Upper lobe of left lung (tissue), 6 donors: Measurements from ENCODE around the gene ACLY. TPM values are rescaled to one million over a fixed set of nuclear protein-coding genes. Genes with fewer than 3 reads are reported as not detected.
A peak's percentile ranks its signal among the peaks of the same experiment; 100 is the strongest.
"Not testable (repeated sequence)": the region's sequence is repeated elsewhere in the genome, so short reads cannot be mapped to it uniquely, and the experiment has no call there.

Source experiments
- ATAC-seq, 2 donors: fragments of 200-7000 bp; cut with Tn5 transposase; one replicate each; pipeline ENCODE4 v1.9.1; 2022; ENCODE audit warnings: mild to moderate bottlenecking in 2 of 2, moderate library complexity in 2 of 2; ENCODE audit not compliant: low FRiP score in 2 of 2
- DNase-seq, 2 donors: peaks; one replicate each; pipeline ENCODE4 v3.0.0-alpha.2; 2019 to 2020
- H3K27ac ChIP-seq, 4 donors: fragments of 200-600 bp; sonication (generic); one replicate each; pipeline ENCODE4 v1.5.1; 2016 to 2019
- H3K27me3 ChIP-seq, 4 donors: fragments of 200-600 bp; sonication (generic); one replicate each; pipeline ENCODE4 v1.5.1; 2017 to 2019
- H3K36me3 ChIP-seq, 4 donors: fragments of 200-600 bp; sonication (generic); one replicate each; pipeline ENCODE4 v1.5.1; 2016 to 2019
- H3K4me1 ChIP-seq, 4 donors: fragments of 200-600 bp; sonication (generic); one replicate each; pipeline ENCODE4 v1.5.1; 2018 to 2019
- H3K4me3 ChIP-seq, 4 donors: fragments of 200-600 bp; sonication (generic); one replicate each; pipeline ENCODE4 v1.5.1; 2017 to 2019; ENCODE audit warnings: mild to moderate bottlenecking in 2 of 4, moderate library complexity in 1 of 4
- H3K9me3 ChIP-seq, 4 donors: fragments of 200-600 bp; sonication (generic); one replicate each; pipeline ENCODE4 v1.5.1; 2018 to 2019
- CTCF ChIP-seq, 6 experiments: fragments of 450-650 bp in 4 of 6; fragments of 200-600 bp in 2 of 6; sonication (generic) in 2 of 6; IDR thresholded peaks; one replicate each; pipeline ENCODE4 v1.5.1; 2016 to 2019; ENCODE audit warnings: antibody characterized with exemption in 6 of 6
- EP300 ChIP-seq, 4 donors: sonication (generic); formaldehyde crosslinking; IDR thresholded peaks; one replicate each; pipeline ENCODE4 v1.5.1; 2017; ENCODE audit warnings: antibody characterized with exemption in 4 of 4, control low read depth in 2 of 4
- POLR2A ChIP-seq, 4 donors: fragments of 450-650 bp; IDR thresholded peaks; one replicate each; pipeline ENCODE4 v1.5.1; 2016 to 2017; ENCODE audit warnings: antibody characterized with exemption in 4 of 4, mild to moderate bottlenecking in 2 of 4
- POLR2AphosphoS5 ChIP-seq, 2 donors: sonication (generic); formaldehyde crosslinking; IDR thresholded peaks; one replicate each; pipeline ENCODE4 v1.5.1; 2017; ENCODE audit warnings: antibody characterized with exemption in 2 of 2
- WGBS, 2 donors: methylation state at CpG; one replicate each; pipeline ENCODE4 v1.1.5; 2017 to 2018; 5-methylcytosine and 5-hydroxymethylcytosine counted together
- total RNA-seq, 6 donors: library from RNA; depleted of rRNA in 4 of 6; stranded (reverse); fragments of >200 nt in 4 of 6; gene quantifications; one replicate each; pipeline versions ENCODE4 v1.1.0 to v1.2.1, GENCODE V29; 2016 to 2021
- donor health status: DM: no; HTN: no; CAD: no; lungs with moderate emphysema.
- donor health status: DM: no; HTN: yes; CAD: no; lungs with severe emphysema.

The ACLY gene
- total RNA-seq, 6 donors from 2014 or later: 41.9 to 132 (median 84.6) TPM

- Histone ChIP-seq H3K4me3 (no peak overlapping the region), H3K9me3 (no peaks in the 10 kb centered on the region), H3K36me3 (peaks cover 0 to 3% (median 0%) of the 10 kb centered on the region in 4 donors), H3K27ac (no peak overlapping the region), H3K4me1 (peaks cover 0 to 6% (median 3%) of the 10 kb centered on the region in 4 donors), H3K27me3 (no peaks in the 10 kb centered on the region)
- 92 to 94% methylated on average over 5 to 6 of the region's 6 CpGs for WGBS, 2 donors
- DNase-seq (no peak), ATAC-seq (no peak)
- TF ChIP-seq POLR2A (IDR thresholded peaks at IDR 0.05): no peak
- TF ChIP-seq POLR2AphosphoS5 (IDR thresholded peaks at IDR 0.05): no peak
- TF ChIP-seq EP300 (IDR thresholded peaks at IDR 0.05): no peak
- TF ChIP-seq CTCF (IDR thresholded peaks at IDR 0.05): no peak
Observed at GRCh38 chr17:41844971-41845370, 73.8 kb downstream of the ACLY start.

- not testable (repeated sequence) for ATAC-seq, H3K4me3 ChIP-seq, H3K9me3 ChIP-seq, H3K27me3 ChIP-seq, DNase-seq, H3K27ac ChIP-seq, H3K36me3 ChIP-seq
- H3K4me1 ChIP-seq: peaks cover 0 to 10% (median 6%) of the 10 kb centered on the region in 4 donors
- WGBS, 2 donors: 64 to 85% methylated on average over 6 of the region's 6 CpGs
Observed at GRCh38 chr17:41840781-41841180, 78.0 kb downstream of the ACLY start.

- H3K9me3 ChIP-seq, H3K4me3 ChIP-seq, H3K27me3 ChIP-seq, H3K27ac ChIP-seq, DNase-seq, H3K36me3 ChIP-seq, ATAC-seq: not testable (repeated sequence)
- WGBS, 2 donors: 96 to 97% methylated on average over 2 of the region's 2 CpGs
- H3K4me1 ChIP-seq: peaks cover 5 to 22% (median 13%) of the 10 kb centered on the region in 4 donors
Observed at GRCh38 chr17:41839448-41839847, 79.3 kb downstream of the ACLY start.

GRCh38 chr17:41837761-41838538 is 80.8 kb downstream of the ACLY start, which contains the start of gene KLHL10:
KLHL10 (plus strand) TSS chr17:41837825; CDS start chr17:41837933, 108 bp downstream.
- peaks cover 5 to 23% (median 13%) of the 10 kb centered on the region in 4 donors for H3K4me1 ChIP-seq
- no peak for ATAC-seq
- H3K27ac ChIP-seq: peak within 1 kb of the TSS in 2 of 4 donors; percentile 74 to 78
- no peaks in the 10 kb centered on the region for H3K9me3 ChIP-seq
- H3K36me3 ChIP-seq: peaks cover 0 to under 1% (median 0%) of the 10 kb centered on the region in 4 donors
- no peak for DNase-seq
- H3K27me3 ChIP-seq: no peaks in the 10 kb centered on the region
- peak within 1 kb of the TSS in 3 of 4 donors; percentile 77 to 94 (median 91) for H3K4me3 ChIP-seq
- 89% methylated on average over 15 of the region's 15 CpGs for WGBS, 2 donors
- TF ChIP-seq CTCF (IDR thresholded peaks at IDR 0.05): no peak
- TF ChIP-seq POLR2AphosphoS5 (IDR thresholded peaks at IDR 0.05): no peak
- TF ChIP-seq EP300 (IDR thresholded peaks at IDR 0.05): no peak
- no peak for TF ChIP-seq POLR2A (IDR thresholded peaks at IDR 0.05)

GRCh38 chr17:41836550-41837196 is 82.1 kb downstream of the ACLY start:
- Histone ChIP-seq H3K4me1 (peaks cover 5 to 23% (median 13%) of the 10 kb centered on the region in 4 donors), H3K4me3 (peak overlapping the region; percentile 77 to 94 (median 90)), H3K36me3 (peaks cover 0 to 13% (median 4%) of the 10 kb centered on the region in 4 donors), H3K27ac (peak overlapping the region; percentile 16 to 85 (median 76)), H3K27me3 (no peaks in the 10 kb centered on the region), H3K9me3 (no peaks in the 10 kb centered on the region)
- WGBS, 2 donors: 44 to 54% methylated on average over 21 of the region's 21 CpGs
- DNase-seq (no peak), ATAC-seq (no peak)
- TF ChIP-seq EP300 (IDR thresholded peaks at IDR 0.05) (no peak), POLR2A (IDR thresholded peaks at IDR 0.05) (no peak), CTCF (IDR thresholded peaks at IDR 0.05) (no peak), POLR2AphosphoS5 (IDR thresholded peaks at IDR 0.05) (no peak)
